IMR-90 (cell line): Measurements from ENCODE around the gene FAM236C.
"Not testable (repeated sequence)": the region's sequence is repeated elsewhere in the genome, so short reads cannot be mapped to it uniquely, and the experiment has no call there.

Experiments used
- CEBPB ChIP-seq: IDR thresholded peaks from 2 replicates; pipeline ENCODE4 v1.6.1; 2012; ENCODE audit warnings: low read depth, low read length, improper control_type of control experiment
- CHD1 ChIP-seq: IDR thresholded peaks from 2 replicates; pipeline ENCODE4 v1.6.1; 2012; ENCODE audit warnings: low read depth, low read length, improper control_type of control experiment
- CTCF ChIP-seq: conservative IDR thresholded peaks from 2 replicates; pipeline ENCODE4 v1.5.1; 2012; ENCODE audit warnings: mild to moderate bottlenecking, low read depth, low read length, improper control_type of control experiment
- ELK1 ChIP-seq: fragments of 150-350 bp; IDR thresholded peaks from 2 replicates; pipeline ENCODE4 v1.6.1; 2016; ENCODE audit warnings: low read depth, mild to moderate bottlenecking, low read length, moderate library complexity, borderline replicate concordance
- FOS ChIP-seq: fragments of 150-350 bp; IDR thresholded peaks from 2 replicates; pipeline ENCODE4 v1.6.1; 2016; ENCODE audit warnings: low read depth, low read length
- POLR2A ChIP-seq: IDR thresholded peaks from 2 replicates; pipeline ENCODE4 v1.6.1; 2012; ENCODE audit warnings: mild to moderate bottlenecking, low read depth, low read length
- RCOR1 ChIP-seq: IDR thresholded peaks from 2 replicates; pipeline ENCODE4 v1.6.1; 2012; ENCODE audit warnings: mild to moderate bottlenecking, low read length, improper control_type of control experiment; ENCODE audit not compliant: insufficient replicate concordance
- USF2 ChIP-seq: fragments of 150-350 bp; IDR thresholded peaks from 2 replicates; pipeline ENCODE4 v1.6.1; 2017; ENCODE audit warnings: mild to moderate bottlenecking, antibody characterized with exemption, low read length, low read depth

GRCh38 chrX:72937906-72938305 lies 25.5 kb downstream of the FAM236C start, which contains the start of gene FAM236A:
- TF ChIP-seq USF2, CTCF, POLR2A, CEBPB, CHD1, FOS, ELK1, RCOR1: not testable (repeated sequence)
